Mucosa of rectum (tissue), 2 donors: ENCODE data around the gene ARHGEF7.

ENCODE experiments used
- H3K27ac ChIP-seq, 2 donors: one replicate each; pipeline ENCODE4 v1.7.0; 2013; ENCODE audit warnings: inconsistent platforms in 2 of 2, low read depth in 2 of 2, low read length in 2 of 2
- H3K27me3 ChIP-seq, 2 donors: one replicate each; pipeline ENCODE4 v1.7.0; 2013; ENCODE audit warnings: low read length in 2 of 2; ENCODE audit not compliant: control insufficient read depth in 2 of 2, insufficient read depth in 2 of 2
- H3K36me3 ChIP-seq, 2 donors: one replicate each; pipeline ENCODE4 v1.7.0; 2013; ENCODE audit warnings: low read length in 2 of 2; ENCODE audit not compliant: control insufficient read depth in 2 of 2, insufficient read depth in 2 of 2
- H3K4me1 ChIP-seq, 2 donors: one replicate each; pipeline ENCODE4 v1.7.0; 2013; ENCODE audit warnings: low read length in 2 of 2, mild to moderate bottlenecking in 1 of 2; ENCODE audit not compliant: control insufficient read depth in 2 of 2, insufficient read depth in 2 of 2
- H3K4me3 ChIP-seq, 2 donors: one replicate each; pipeline ENCODE4 v1.7.0; 2013; ENCODE audit warnings: low read length in 2 of 2
- H3K9ac ChIP-seq, 2 donors: one replicate each; pipeline ENCODE4 v1.7.0; 2013; ENCODE audit warnings: low read length in 2 of 2, low read depth in 1 of 2, mild to moderate bottlenecking in 1 of 2
- H3K9me3 ChIP-seq, 2 donors: one replicate each; pipeline ENCODE4 v1.7.0; 2013; ENCODE audit warnings: low read length in 2 of 2; ENCODE audit not compliant: control insufficient read depth in 2 of 2
- donor health status: healthy.
- donor health status: Normal muscosa, but diverticular disease.

Gene ARHGEF7

GRCh38 chr13:111280226-111280625 is 165.1 kb downstream of the ARHGEF7 start:
- Histone ChIP-seq H3K36me3 (peaks cover 69 to 72% of the 10 kb centered on the region in 2 donors), H3K27me3 (no peaks in the 10 kb centered on the region), H3K9me3 (no peaks in the 10 kb centered on the region), H3K27ac (no peak overlapping the region), H3K4me1 (no peaks in the 10 kb centered on the region), H3K4me3 (no peak overlapping the region), H3K9ac (no peak overlapping the region)

- Histone ChIP-seq H3K9ac (no peak overlapping the region), H3K9me3 (no peaks in the 10 kb centered on the region), H3K36me3 (peaks cover 66 to 70% of the 10 kb centered on the region in 2 donors), H3K4me1 (no peaks in the 10 kb centered on the region), H3K4me3 (no peak overlapping the region), H3K27ac (peak overlapping the region; percentile 42 to 44), H3K27me3 (no peaks in the 10 kb centered on the region)
Measured at GRCh38 chr13:111280681-111281585, 165.8 kb downstream of the ARHGEF7 start.

- Histone ChIP-seq H3K27ac (peak overlapping the region; percentile 42 to 44), H3K9ac (no peak overlapping the region), H3K36me3 (peaks cover 69% of the 10 kb centered on the region in 2 donors), H3K4me3 (no peak overlapping the region), H3K9me3 (no peaks in the 10 kb centered on the region), H3K27me3 (no peaks in the 10 kb centered on the region), H3K4me1 (no peaks in the 10 kb centered on the region)
Measured at GRCh38 chr13:111281751-111282311, 166.7 kb downstream of the ARHGEF7 start.

GRCh38 chr13:111282425-111282824 is 167.3 kb downstream of the ARHGEF7 start:
- peak overlapping the region; percentile 24 to 34 for H3K27ac ChIP-seq
- H3K4me1 ChIP-seq: no peaks in the 10 kb centered on the region
- H3K9me3 ChIP-seq: no peaks in the 10 kb centered on the region
- no peaks in the 10 kb centered on the region for H3K27me3 ChIP-seq
- no peak overlapping the region for H3K4me3 ChIP-seq
- no peak overlapping the region for H3K9ac ChIP-seq
- peaks cover 73 to 74% of the 10 kb centered on the region in 2 donors for H3K36me3 ChIP-seq

- no peaks in the 10 kb centered on the region for H3K27me3 ChIP-seq
- H3K4me1 ChIP-seq: no peaks in the 10 kb centered on the region
- no peaks in the 10 kb centered on the region for H3K9me3 ChIP-seq
- H3K4me3 ChIP-seq: no peak overlapping the region
- H3K36me3 ChIP-seq: peaks cover 71 to 72% of the 10 kb centered on the region in 2 donors
- H3K27ac ChIP-seq: no peak overlapping the region
- no peak overlapping the region for H3K9ac ChIP-seq
Measured at GRCh38 chr13:111282997-111283396, 167.9 kb downstream of the ARHGEF7 start.

- Histone ChIP-seq H3K27me3 (no peaks in the 10 kb centered on the region), H3K36me3 (peaks cover 71 to 72% of the 10 kb centered on the region in 2 donors), H3K27ac (no peak overlapping the region), H3K9me3 (no peaks in the 10 kb centered on the region), H3K9ac (no peak overlapping the region), H3K4me1 (no peaks in the 10 kb centered on the region), H3K4me3 (no peak overlapping the region)
Measured at GRCh38 chr13:111283457-111283856, 168.3 kb downstream of the ARHGEF7 start.

- Histone ChIP-seq H3K36me3 (peaks cover 67 to 68% of the 10 kb centered on the region in 2 donors), H3K4me1 (no peaks in the 10 kb centered on the region), H3K27ac (no peak overlapping the region), H3K27me3 (no peaks in the 10 kb centered on the region), H3K4me3 (no peak overlapping the region), H3K9me3 (no peaks in the 10 kb centered on the region), H3K9ac (no peak overlapping the region)
Measured at GRCh38 chr13:111283991-111284390, 168.9 kb downstream of the ARHGEF7 start.

GRCh38 chr13:111284565-111284964 is 169.5 kb downstream of the ARHGEF7 start:
- Histone ChIP-seq H3K4me3 (no peak overlapping the region), H3K9me3 (no peaks in the 10 kb centered on the region), H3K36me3 (peaks cover 64 to 67% of the 10 kb centered on the region in 2 donors), H3K9ac (no peak overlapping the region), H3K27ac (no peak overlapping the region), H3K27me3 (no peaks in the 10 kb centered on the region), H3K4me1 (no peaks in the 10 kb centered on the region)

- Histone ChIP-seq H3K36me3 (peaks cover 64 to 67% of the 10 kb centered on the region in 2 donors), H3K27ac (no peak overlapping the region), H3K27me3 (no peaks in the 10 kb centered on the region), H3K9ac (no peak overlapping the region), H3K9me3 (no peaks in the 10 kb centered on the region), H3K4me3 (no peak overlapping the region), H3K4me1 (no peaks in the 10 kb centered on the region)
Measured at GRCh38 chr13:111286162-111286561, 171.1 kb downstream of the ARHGEF7 start.

- peaks cover 63 to 70% of the 10 kb centered on the region in 2 donors for H3K36me3 ChIP-seq
- H3K4me1 ChIP-seq: no peaks in the 10 kb centered on the region
- no peak overlapping the region for H3K27ac ChIP-seq
Measured at GRCh38 chr13:111286749-111287148, 171.6 kb downstream of the ARHGEF7 start.

More at GRCh38 chr13:111286749-111287148, 171.6 kb downstream of the ARHGEF7 start:
- Histone ChIP-seq H3K4me3 (no peak overlapping the region), H3K9ac (no peak overlapping the region), H3K9me3 (no peaks in the 10 kb centered on the region), H3K27me3 (no peaks in the 10 kb centered on the region)
